Parathyroid adenoma (tissue), 2 donors: Measurements from ENCODE around the gene FTCDNL1.

ENCODE experiments used
- H2AFZ ChIP-seq: fragments of 300-600 bp; sonication (generic); one replicate; pipeline ENCODE4 v1.7.0; 2017; ENCODE audit warnings: antibody characterized with exemption, mild to moderate bottlenecking
- H3K27ac ChIP-seq: fragments of 300-600 bp; sonication (generic); one replicate; pipeline ENCODE4 v1.7.0; 2017
- H3K27me3 ChIP-seq: fragments of 300-600 bp; sonication (generic); one replicate; pipeline ENCODE4 v1.7.0; 2017; ENCODE audit warnings: low read length; ENCODE audit not compliant: control insufficient read depth, insufficient read depth
- H3K36me3 ChIP-seq: fragments of 300-600 bp; sonication (generic); one replicate; pipeline ENCODE4 v1.7.0; 2017; ENCODE audit warnings: low read length; ENCODE audit not compliant: control insufficient read depth, insufficient read depth
- H3K4me1 ChIP-seq: fragments of 300-600 bp; sonication (generic); one replicate; pipeline ENCODE4 v1.7.0; 2017; ENCODE audit warnings: control low read depth
- H3K4me2 ChIP-seq: fragments of 300-600 bp; sonication (generic); one replicate; pipeline ENCODE4 v1.7.0; 2017; ENCODE audit warnings: low read length
- H3K4me3 ChIP-seq: fragments of 300-600 bp; sonication (generic); one replicate; pipeline ENCODE4 v1.7.0; 2017; ENCODE audit warnings: low read depth, low read length
- H3K79me2 ChIP-seq: fragments of 300-600 bp; sonication (generic); one replicate; pipeline ENCODE4 v1.7.0; 2017; ENCODE audit warnings: control low read depth
- H3K9ac ChIP-seq: fragments of 300-600 bp; sonication (generic); one replicate; pipeline ENCODE4 v1.7.0; 2017; ENCODE audit warnings: mild to moderate bottlenecking
- H3K9me3 ChIP-seq: fragments of 300-600 bp; sonication (generic); one replicate; pipeline ENCODE4 v1.7.0; 2017; ENCODE audit warnings: low read length; ENCODE audit not compliant: control insufficient read depth
- TF ChIP-seq, protein P1 (sequence below): fragments of 300-600 bp; sonication (generic); IDR thresholded peaks from one replicate; pipeline ENCODE4 v1.7.0; 2017; ENCODE audit warnings: antibody characterized with exemption, mild to moderate bottlenecking
- donor health status: primary hyperparathyroidism.

FTCDNL1 gene

DNA sequence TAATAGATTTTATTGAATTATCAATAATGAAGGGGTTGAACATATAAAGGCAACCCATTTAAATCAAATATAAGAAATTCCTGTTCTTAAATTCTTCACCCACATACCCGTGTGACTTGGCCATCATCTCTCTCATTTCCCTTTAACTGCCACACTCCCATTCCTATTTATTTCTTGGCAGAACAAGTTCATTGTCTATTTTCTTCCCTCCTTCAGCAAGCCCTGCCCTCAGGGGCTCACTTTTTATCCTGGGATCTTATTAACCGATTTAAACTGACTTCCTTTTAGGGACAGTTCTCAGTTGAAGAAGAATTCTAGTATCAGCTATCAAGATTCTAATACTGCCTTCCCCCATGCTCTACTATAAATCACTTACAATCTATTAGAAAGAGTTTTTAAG, 123.2 kb downstream of the FTCDNL1 start:
- H3K79me2 ChIP-seq: no peaks in the 10 kb centered on the region
- H3K4me2 ChIP-seq: no peak overlapping the region
- H3K4me3 ChIP-seq: no peak overlapping the region
- H3K36me3 ChIP-seq: no peaks in the 10 kb centered on the region
- no peak overlapping the region for H3K9ac ChIP-seq
- no peaks in the 10 kb centered on the region for H3K27me3 ChIP-seq
- no peak overlapping the region for H2AFZ ChIP-seq
- H3K4me1 ChIP-seq: no peaks in the 10 kb centered on the region
- no peaks in the 10 kb centered on the region for H3K9me3 ChIP-seq
- TF ChIP-seq, protein P1, sequence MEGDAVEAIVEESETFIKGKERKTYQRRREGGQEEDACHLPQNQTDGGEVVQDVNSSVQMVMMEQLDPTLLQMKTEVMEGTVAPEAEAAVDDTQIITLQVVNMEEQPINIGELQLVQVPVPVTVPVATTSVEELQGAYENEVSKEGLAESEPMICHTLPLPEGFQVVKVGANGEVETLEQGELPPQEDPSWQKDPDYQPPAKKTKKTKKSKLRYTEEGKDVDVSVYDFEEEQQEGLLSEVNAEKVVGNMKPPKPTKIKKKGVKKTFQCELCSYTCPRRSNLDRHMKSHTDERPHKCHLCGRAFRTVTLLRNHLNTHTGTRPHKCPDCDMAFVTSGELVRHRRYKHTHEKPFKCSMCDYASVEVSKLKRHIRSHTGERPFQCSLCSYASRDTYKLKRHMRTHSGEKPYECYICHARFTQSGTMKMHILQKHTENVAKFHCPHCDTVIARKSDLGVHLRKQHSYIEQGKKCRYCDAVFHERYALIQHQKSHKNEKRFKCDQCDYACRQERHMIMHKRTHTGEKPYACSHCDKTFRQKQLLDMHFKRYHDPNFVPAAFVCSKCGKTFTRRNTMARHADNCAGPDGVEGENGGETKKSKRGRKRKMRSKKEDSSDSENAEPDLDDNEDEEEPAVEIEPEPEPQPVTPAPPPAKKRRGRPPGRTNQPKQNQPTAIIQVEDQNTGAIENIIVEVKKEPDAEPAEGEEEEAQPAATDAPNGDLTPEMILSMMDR: no peak
- H3K27ac ChIP-seq: no peak overlapping the region

DNA sequence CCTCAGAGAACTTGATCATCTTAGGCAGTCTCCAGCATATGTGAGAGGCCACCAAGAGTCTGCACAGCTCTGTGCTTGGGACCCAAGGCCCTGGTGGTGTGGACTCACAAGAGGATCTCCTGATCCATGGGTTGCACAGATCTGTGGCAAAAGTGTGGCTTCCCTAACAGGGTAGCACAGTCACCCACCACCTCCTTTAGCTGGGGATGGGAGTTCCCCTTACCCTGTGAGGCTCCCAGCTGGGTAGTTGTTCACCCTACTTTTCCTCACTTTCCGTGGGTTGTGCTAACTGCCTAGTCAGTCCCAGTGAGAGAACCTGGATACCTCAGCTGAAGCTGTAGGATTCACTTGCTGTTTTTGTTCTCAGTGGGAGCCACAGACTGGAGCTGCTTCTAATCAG, 123.7 kb downstream of the FTCDNL1 start:
- Histone ChIP-seq H3K27ac (no peak overlapping the region), H3K9ac (no peak overlapping the region), H3K9me3 (no peaks in the 10 kb centered on the region), H3K4me2 (no peak overlapping the region), H3K4me3 (no peak overlapping the region), H3K79me2 (no peaks in the 10 kb centered on the region), H3K27me3 (no peaks in the 10 kb centered on the region), H3K4me1 (no peaks in the 10 kb centered on the region), H2AFZ (no peak overlapping the region), H3K36me3 (no peaks in the 10 kb centered on the region)
- TF ChIP-seq, protein P1: no peak

DNA sequence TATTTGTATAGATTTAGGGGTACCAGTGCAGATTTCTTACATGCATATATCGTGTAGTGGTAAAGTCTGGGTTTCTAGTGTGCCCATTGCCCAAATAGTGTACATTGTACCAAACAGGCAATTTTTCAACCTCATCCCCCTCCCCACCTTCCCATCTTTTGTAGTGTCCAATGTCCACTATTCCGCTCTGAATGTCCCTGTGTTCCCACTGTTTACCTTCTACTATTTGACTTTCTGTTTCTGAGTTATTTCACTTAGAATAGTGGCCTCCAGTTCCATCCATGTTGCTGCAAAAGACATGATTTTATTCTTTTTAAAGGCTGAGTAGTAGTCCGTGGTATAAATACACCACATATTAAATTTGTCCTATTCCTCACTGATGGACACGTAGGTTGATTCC, 132.9 kb downstream of the FTCDNL1 start:
- Histone ChIP-seq H3K4me2 (no peak overlapping the region), H3K4me3 (no peak overlapping the region), H2AFZ (no peak overlapping the region), H3K9ac (no peak overlapping the region), H3K36me3 (no peaks in the 10 kb centered on the region), H3K9me3 (no peaks in the 10 kb centered on the region), H3K4me1 (no peaks in the 10 kb centered on the region), H3K79me2 (no peaks in the 10 kb centered on the region), H3K27me3 (no peaks in the 10 kb centered on the region), H3K27ac (no peak overlapping the region)
- TF ChIP-seq, protein P1: no peak

DNA sequence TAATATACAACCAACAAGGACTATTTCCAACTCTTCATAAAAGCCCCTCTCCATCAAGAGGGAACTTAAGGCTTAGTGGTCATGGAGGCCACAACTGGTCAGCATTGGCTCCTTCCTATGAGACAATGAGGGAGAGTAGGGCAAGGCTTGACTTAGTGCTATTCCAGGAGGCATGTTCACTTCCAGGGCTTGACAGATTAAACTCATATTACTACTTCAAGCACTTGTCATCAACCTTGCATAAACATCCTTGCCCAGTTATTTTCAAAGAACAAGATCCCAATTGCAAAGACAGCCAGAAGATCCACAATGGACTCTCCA, 133.4 kb downstream of the FTCDNL1 start:
- no peak overlapping the region for H2AFZ ChIP-seq
- no peaks in the 10 kb centered on the region for H3K4me1 ChIP-seq
- H3K9me3 ChIP-seq: no peaks in the 10 kb centered on the region
- H3K4me2 ChIP-seq: no peak overlapping the region
- H3K4me3 ChIP-seq: no peak overlapping the region
- H3K36me3 ChIP-seq: no peaks in the 10 kb centered on the region
- TF ChIP-seq, protein P1: no peak
- no peak overlapping the region for H3K27ac ChIP-seq
- H3K79me2 ChIP-seq: no peaks in the 10 kb centered on the region
- no peak overlapping the region for H3K9ac ChIP-seq
- H3K27me3 ChIP-seq: no peaks in the 10 kb centered on the region

DNA sequence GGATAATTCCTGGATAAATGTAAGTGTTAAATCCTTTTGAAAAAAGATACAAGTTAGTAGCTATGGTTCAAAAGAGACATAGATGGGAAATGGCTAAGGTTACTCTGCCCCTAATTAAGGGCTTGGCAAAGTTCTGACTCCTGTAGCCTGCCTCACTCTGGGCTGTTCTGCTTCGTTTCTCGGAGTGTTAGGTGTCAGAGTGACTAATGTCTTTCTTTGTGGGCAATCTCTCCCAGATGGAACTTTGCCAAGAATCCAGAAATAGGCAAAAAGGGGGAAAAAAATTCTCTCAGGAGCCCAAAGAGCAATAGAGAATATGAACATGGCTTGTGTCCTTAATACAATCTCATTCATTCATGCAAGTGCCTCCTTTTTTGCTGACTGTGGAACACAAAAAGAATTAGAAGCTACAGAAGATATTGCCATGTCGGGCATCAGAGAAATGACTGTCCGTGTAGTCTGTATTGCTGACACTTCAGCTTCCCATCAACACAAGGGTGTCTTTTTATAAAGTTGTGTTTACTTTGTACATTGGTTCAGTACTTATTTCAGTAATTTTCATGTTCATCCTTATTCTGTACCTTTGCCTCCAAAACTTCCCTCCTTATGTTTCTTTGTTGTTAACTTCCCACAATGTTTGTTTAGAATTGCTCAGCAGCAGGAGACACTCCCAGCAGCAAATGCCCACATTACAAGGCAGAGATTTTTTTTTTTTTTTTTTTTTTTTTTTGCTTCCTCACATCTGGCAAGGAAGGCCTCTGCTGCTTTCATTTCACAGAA, 134.0 kb downstream of the FTCDNL1 start:
- H3K27ac ChIP-seq: no peak overlapping the region
- H3K4me1 ChIP-seq: no peaks in the 10 kb centered on the region
- TF ChIP-seq, protein P1: no peak
- no peaks in the 10 kb centered on the region for H3K79me2 ChIP-seq
- no peaks in the 10 kb centered on the region for H3K36me3 ChIP-seq
- H2AFZ ChIP-seq: no peak overlapping the region
- H3K4me2 ChIP-seq: no peak overlapping the region
- H3K27me3 ChIP-seq: no peaks in the 10 kb centered on the region
- H3K9ac ChIP-seq: no peak overlapping the region
- no peak overlapping the region for H3K4me3 ChIP-seq
- H3K9me3 ChIP-seq: no peaks in the 10 kb centered on the region
